ENCODE results near the gene GRAMD1A. TPM values are rescaled to one million over a fixed set of nuclear protein-coding genes. Genes with fewer than 3 reads are reported as not detected.

Gene GRAMD1A
- total and polyA plus RNA-seq, 2 of the 8 experiments (the other 6 are each of a cell fraction or from before 2014, with no cell fraction given) = 113 to 154 TPM

DNA sequence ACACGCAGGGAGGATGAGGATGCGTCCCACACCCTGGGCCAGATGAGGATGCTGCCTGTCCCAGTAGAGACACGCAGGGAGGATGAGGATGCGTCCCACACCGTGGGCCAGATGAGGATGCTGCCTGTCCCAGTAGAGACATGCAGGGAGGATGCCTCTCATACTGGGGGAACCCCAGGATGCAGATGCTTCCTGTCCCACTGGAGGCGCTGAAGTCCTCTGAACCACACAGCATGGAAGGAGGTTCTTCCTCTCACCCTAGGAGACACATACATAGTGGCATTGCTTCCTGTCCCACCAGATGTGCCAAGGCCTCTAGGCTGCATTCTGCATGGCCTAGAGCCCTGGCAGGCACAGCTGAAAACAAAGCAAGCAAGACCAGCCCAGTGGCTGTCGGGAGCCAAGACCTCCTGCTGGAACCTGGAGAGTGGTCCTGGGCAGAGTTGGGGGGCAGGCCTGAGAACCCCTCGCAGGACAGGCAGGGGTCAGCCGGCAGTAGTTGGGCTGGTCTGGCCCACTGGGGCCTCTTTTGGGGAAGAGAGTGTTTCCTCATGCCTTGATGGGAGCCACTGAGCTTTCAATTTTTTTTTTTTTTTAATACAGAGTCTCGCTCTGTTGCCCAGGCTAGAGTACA is 45.7 kb downstream of the GRAMD1A start (continued):
- TF ChIP-seq, protein P1, sequence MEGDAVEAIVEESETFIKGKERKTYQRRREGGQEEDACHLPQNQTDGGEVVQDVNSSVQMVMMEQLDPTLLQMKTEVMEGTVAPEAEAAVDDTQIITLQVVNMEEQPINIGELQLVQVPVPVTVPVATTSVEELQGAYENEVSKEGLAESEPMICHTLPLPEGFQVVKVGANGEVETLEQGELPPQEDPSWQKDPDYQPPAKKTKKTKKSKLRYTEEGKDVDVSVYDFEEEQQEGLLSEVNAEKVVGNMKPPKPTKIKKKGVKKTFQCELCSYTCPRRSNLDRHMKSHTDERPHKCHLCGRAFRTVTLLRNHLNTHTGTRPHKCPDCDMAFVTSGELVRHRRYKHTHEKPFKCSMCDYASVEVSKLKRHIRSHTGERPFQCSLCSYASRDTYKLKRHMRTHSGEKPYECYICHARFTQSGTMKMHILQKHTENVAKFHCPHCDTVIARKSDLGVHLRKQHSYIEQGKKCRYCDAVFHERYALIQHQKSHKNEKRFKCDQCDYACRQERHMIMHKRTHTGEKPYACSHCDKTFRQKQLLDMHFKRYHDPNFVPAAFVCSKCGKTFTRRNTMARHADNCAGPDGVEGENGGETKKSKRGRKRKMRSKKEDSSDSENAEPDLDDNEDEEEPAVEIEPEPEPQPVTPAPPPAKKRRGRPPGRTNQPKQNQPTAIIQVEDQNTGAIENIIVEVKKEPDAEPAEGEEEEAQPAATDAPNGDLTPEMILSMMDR (IDR thresholded peaks at IDR 0.05; ENCODE audit: control extremely low read depth in 1 of 3, insufficient read depth in 1 of 3, low read depth in 1 of 3, low read length in 3 of 3) = peak; percentile 46 to 78 (median 72)
- TF ChIP-seq KDM1A (IDR thresholded peaks at IDR 0.05; ENCODE audit: borderline replicate concordance, low read length) (no peak), POLR2A (IDR thresholded peaks at IDR 0.05; ENCODE audit: control extremely low read depth in 1 of 2, low read depth in 2 of 2, low read length in 2 of 2) (no peak)

Data from H1 (cell line).